Liver (tissue), 9 donors: Measurements from ENCODE around the gene BARHL1. TPM values are rescaled to one million over a fixed set of nuclear protein-coding genes. Genes with fewer than 3 reads are reported as not detected.

ENCODE experiments used
- DNase-seq: peaks from one replicate; pipeline ENCODE4 v3.0.0-alpha.2; 2017; ENCODE audit warnings: low spot score
- H3K27ac ChIP-seq, 2 donors: one replicate each; pipeline ENCODE4 v1.7.0; 2013; ENCODE audit warnings: inconsistent platforms in 2 of 2, low read length in 2 of 2, control low read depth in 1 of 2, low read depth in 1 of 2, mild to moderate bottlenecking in 1 of 2
- H3K27me3 ChIP-seq, 4 donors: one replicate each; pipeline versions ENCODE4 v1.6.1 to v1.7.0; 2013; ENCODE audit warnings: low read length in 3 of 4, inconsistent platforms in 1 of 4, mild to moderate bottlenecking in 1 of 4, moderate library complexity in 1 of 4; ENCODE audit not compliant: control insufficient read depth in 4 of 4, insufficient read depth in 4 of 4
- H3K36me3 ChIP-seq, 4 donors: one replicate each; pipeline versions ENCODE4 v1.6.1 to v1.7.0; 2013; ENCODE audit warnings: low read length in 3 of 4, mild to moderate bottlenecking in 3 of 4, low read depth in 1 of 4, moderate library complexity in 1 of 4; ENCODE audit not compliant: control insufficient read depth in 4 of 4, insufficient read depth in 3 of 4
- H3K4me1 ChIP-seq, 4 donors: one replicate each; pipeline versions ENCODE4 v1.6.1 to v1.7.0; 2013; ENCODE audit warnings: low read length in 3 of 4, mild to moderate bottlenecking in 3 of 4, moderate library complexity in 1 of 4; ENCODE audit not compliant: control insufficient read depth in 4 of 4, insufficient read depth in 4 of 4
- H3K4me3 ChIP-seq, 3 donors: one replicate each; pipeline versions ENCODE4 v1.6.1 to v1.7.0; 2013; ENCODE audit warnings: low read length in 3 of 3, control low read depth in 1 of 3, low read depth in 1 of 3, mild to moderate bottlenecking in 1 of 3
- H3K9ac ChIP-seq, 2 donors: one replicate each; pipeline ENCODE4 v1.7.0; 2013; ENCODE audit warnings: low read length in 2 of 2, mild to moderate bottlenecking in 2 of 2, moderate library complexity in 2 of 2, control low read depth in 1 of 2, low read depth in 1 of 2
- H3K9me3 ChIP-seq, 4 donors: one replicate each; pipeline versions ENCODE4 v1.6.1 to v1.7.0; 2013; ENCODE audit warnings: low read length in 3 of 4; ENCODE audit not compliant: control insufficient read depth in 4 of 4
- CTCF ChIP-seq: fragments of 150-350 bp; IDR thresholded peaks from 2 replicates; pipeline ENCODE4 v1.5.1; 2017; ENCODE audit warnings: improper control_type of control experiment, low read depth, low read length; ENCODE audit not compliant: missing input control
- EGR1 ChIP-seq, 2 donors: IDR thresholded peaks; 2 replicates each; pipeline ENCODE4 v1.6.1; 2016 to 2018; ENCODE audit warnings: antibody characterized with exemption in 2 of 2, low read depth in 2 of 2
- FOXA2 ChIP-seq: IDR thresholded peaks from 2 replicates; pipeline ENCODE4 v1.6.1; 2016; ENCODE audit warnings: antibody characterized with exemption
- GABPA ChIP-seq, 2 donors: IDR thresholded peaks in 1 of 2; conservative IDR thresholded peaks in 1 of 2; 2 replicates each; pipeline ENCODE4 v1.6.1; 2016; ENCODE audit warnings: antibody characterized with exemption in 2 of 2, mild to moderate bottlenecking in 1 of 2, moderate library complexity in 1 of 2
- HNF4A ChIP-seq, 2 donors: conservative IDR thresholded peaks; 2 replicates each; pipeline ENCODE4 v1.6.1; 2016; ENCODE audit warnings: antibody characterized with exemption in 2 of 2, mild to moderate bottlenecking in 2 of 2
- HNF4G ChIP-seq: IDR thresholded peaks from 2 replicates; pipeline ENCODE4 v1.6.1; 2016; ENCODE audit warnings: antibody characterized with exemption
- JUND ChIP-seq, 2 donors: IDR thresholded peaks; 2 replicates each; pipeline ENCODE4 v1.6.1; 2016; ENCODE audit warnings: antibody characterized with exemption in 2 of 2
- NR2F2 ChIP-seq: IDR thresholded peaks from 2 replicates; pipeline ENCODE4 v1.6.1; 2016; ENCODE audit warnings: antibody characterized with exemption
- RAD21 ChIP-seq, 2 donors: IDR thresholded peaks; 2 replicates each; pipeline ENCODE4 v1.6.1; 2016; ENCODE audit warnings: antibody characterized with exemption in 2 of 2, mild to moderate bottlenecking in 2 of 2
- RXRA ChIP-seq, 2 donors: IDR thresholded peaks; 2 replicates each; pipeline ENCODE4 v1.6.1; 2017 to 2018; ENCODE audit warnings: antibody characterized with exemption in 2 of 2, mild to moderate bottlenecking in 1 of 2
- SP1 ChIP-seq: IDR thresholded peaks from 2 replicates; pipeline ENCODE4 v1.6.1; 2018; ENCODE audit warnings: antibody characterized with exemption, mild to moderate bottlenecking
- TAF1 ChIP-seq: conservative IDR thresholded peaks from 2 replicates; pipeline ENCODE4 v1.6.1; 2016; ENCODE audit warnings: antibody characterized with exemption, mild to moderate bottlenecking
- YY1 ChIP-seq: IDR thresholded peaks from 2 replicates; pipeline ENCODE4 v1.6.1; 2016; ENCODE audit warnings: antibody characterized with exemption, mild to moderate bottlenecking
- ZBTB33 ChIP-seq: IDR thresholded peaks from 2 replicates; pipeline ENCODE4 v1.6.1; 2016; ENCODE audit warnings: antibody characterized with exemption
- WGBS: extraction: QIAGEN DNeasy Blood & Tissue Kit; methylation state at CpG from one replicate; pipeline ENCODE4 v1.1.7; 2013; 5-methylcytosine and 5-hydroxymethylcytosine counted together
- polyA plus RNA-seq, 2 donors: library from polyadenylated mRNA; stranded (reverse) in 1 of 2; unstranded in 1 of 2; fragments of 200-250 nt in 1 of 2; fragments of >200 nt in 1 of 2; fragmentation: Nextera tagmentation in 1 of 2; extraction: Ambion mirVana in 1 of 2; gene quantifications; one replicate each; pipeline versions ENCODE4 v1.2.1 to v1.2.3, GENCODE V29; 2013 to 2015
- total RNA-seq, 2 donors: library from RNA; depleted of rRNA; stranded (reverse); fragments of >200 nt; gene quantifications; one replicate each; pipeline ENCODE4 v1.2.3, GENCODE V29; 2014
- TF ChIP-seq, protein P1 (sequence below): IDR thresholded peaks from 2 replicates; pipeline ENCODE4 v1.6.1; 2016; ENCODE audit warnings: antibody characterized with exemption
- TF ChIP-seq, protein P2 (sequence below): IDR thresholded peaks from 2 replicates; pipeline ENCODE4 v1.6.1; 2016; ENCODE audit warnings: antibody characterized with exemption
- donor health status: healthy.
- donor health status: healthy.
- donor health status: healthy.
- donor health status: healthy.
- donor health status: healthy.

Gene BARHL1
- total and polyA plus RNA-seq, 4 donors = not detected

- H3K9ac ChIP-seq = no peak overlapping the region
- H3K9me3 ChIP-seq = no peaks in the 10 kb centered on the region
- no peak overlapping the region for H3K27ac ChIP-seq
- H3K27me3 ChIP-seq = peaks cover 0 to 19% (median 10%) of the 10 kb centered on the region in 4 donors
- peaks cover 0 to 9% (median 6%) of the 10 kb centered on the region in 4 donors for H3K4me1 ChIP-seq
- H3K36me3 ChIP-seq = no peaks in the 10 kb centered on the region
- no peak for DNase-seq
- no peak for TF ChIP-seq HNF4A (conservative IDR thresholded peaks at IDR 0.05)
- H3K4me3 ChIP-seq = no peak overlapping the region
Measured at GRCh38 chr9:132577119-132577518, 5.3 kb upstream of the BARHL1 start.

DNA sequence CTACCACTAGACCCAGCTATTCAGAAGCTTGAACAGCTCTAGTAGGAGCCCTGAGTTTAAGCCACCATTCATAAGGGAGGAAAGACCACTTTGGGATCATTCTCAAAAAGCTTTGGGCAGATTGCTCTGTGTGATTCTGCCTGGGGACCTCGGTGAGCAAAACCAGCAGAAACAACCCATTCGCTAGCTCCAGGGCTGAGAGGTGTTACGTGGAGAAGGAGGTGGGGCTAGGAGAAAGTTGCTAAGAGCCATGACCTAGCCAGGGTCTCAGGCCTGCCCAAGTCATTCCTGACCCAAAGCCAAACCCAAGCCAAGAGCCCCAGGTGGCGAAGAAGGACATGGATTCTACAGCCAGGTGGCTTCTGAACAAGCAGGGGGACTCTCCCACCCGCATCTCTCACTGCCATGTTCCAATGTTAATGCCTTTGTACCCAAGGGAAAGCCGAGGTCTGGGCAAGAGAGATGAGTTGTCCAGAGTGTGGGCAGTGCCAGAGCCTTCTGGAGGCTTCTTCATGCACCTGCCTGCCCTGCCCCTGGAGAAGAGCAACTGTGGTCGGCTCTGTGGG, 4.0 kb upstream of the BARHL1 start:
- 38% methylated on average over 7 of the region's 7 CpGs for WGBS
- DNase-seq = no peak
- Histone ChIP-seq H3K36me3 (no peaks in the 10 kb centered on the region), H3K27me3 (peaks cover 2 to 28% (median 16%) of the 10 kb centered on the region in 4 donors), H3K4me3 (no peak overlapping the region), H3K9me3 (no peaks in the 10 kb centered on the region), H3K9ac (no peak overlapping the region), H3K4me1 (peaks cover 0 to 11% (median 6%) of the 10 kb centered on the region in 4 donors), H3K27ac (no peak overlapping the region)
- TF ChIP-seq CTCF (no peak), TAF1 (no peak), JUND (IDR thresholded peaks at IDR 0.05) (no peak), RXRA (IDR thresholded peaks at IDR 0.05) (no peak), NR2F2 (no peak), FOXA2 (no peak), HNF4G (no peak), RAD21 (IDR thresholded peaks at IDR 0.05) (no peak), GABPA (IDR thresholded peaks at IDR 0.05 in 1 of 2, conservative IDR thresholded peaks at IDR 0.05 in 1 of 2) (no peak), SP1 (no peak), YY1 (no peak), HNF4A (conservative IDR thresholded peaks at IDR 0.05) (no peak), EGR1 (IDR thresholded peaks at IDR 0.05; ENCODE audit: low read depth in 2 of 2) (no peak), ZBTB33 (no peak)
- TF ChIP-seq, protein P1, sequence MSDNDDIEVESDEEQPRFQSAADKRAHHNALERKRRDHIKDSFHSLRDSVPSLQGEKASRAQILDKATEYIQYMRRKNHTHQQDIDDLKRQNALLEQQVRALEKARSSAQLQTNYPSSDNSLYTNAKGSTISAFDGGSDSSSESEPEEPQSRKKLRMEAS = no peak
- TF ChIP-seq, protein P2, sequence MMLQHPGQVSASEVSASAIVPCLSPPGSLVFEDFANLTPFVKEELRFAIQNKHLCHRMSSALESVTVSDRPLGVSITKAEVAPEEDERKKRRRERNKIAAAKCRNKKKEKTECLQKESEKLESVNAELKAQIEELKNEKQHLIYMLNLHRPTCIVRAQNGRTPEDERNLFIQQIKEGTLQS = no peak
